GM13976 (cell line): ENCODE data around the gene EDN3.

ENCODE experiments used
- DNase-seq: peaks from one replicate; pipeline ENCODE4 v3.0.0; 2012; ENCODE audit warnings: low spot score
- in situ Hi-C: fragments of 300-500 bp; cut with MboI; formaldehyde crosslinking; loops from one replicate; pipeline ENCODE4 v1.12.0; 2022; ENCODE audit warnings: low sequenced_read_pairs, mixed read lengths, inconsistent platforms; ENCODE audit not compliant: unreplicated experiment
- TF ChIP-seq, protein P1 (sequence below): IDR thresholded peaks from 2 replicates; pipeline ENCODE4 v1.5.1; 2012; ENCODE audit warnings: borderline replicate concordance, mild to moderate bottlenecking; ENCODE audit not compliant: insufficient read depth; ENCODE audit errors: extremely low read depth, missing control alignments, control extremely low read depth

EDN3 gene

DNA sequence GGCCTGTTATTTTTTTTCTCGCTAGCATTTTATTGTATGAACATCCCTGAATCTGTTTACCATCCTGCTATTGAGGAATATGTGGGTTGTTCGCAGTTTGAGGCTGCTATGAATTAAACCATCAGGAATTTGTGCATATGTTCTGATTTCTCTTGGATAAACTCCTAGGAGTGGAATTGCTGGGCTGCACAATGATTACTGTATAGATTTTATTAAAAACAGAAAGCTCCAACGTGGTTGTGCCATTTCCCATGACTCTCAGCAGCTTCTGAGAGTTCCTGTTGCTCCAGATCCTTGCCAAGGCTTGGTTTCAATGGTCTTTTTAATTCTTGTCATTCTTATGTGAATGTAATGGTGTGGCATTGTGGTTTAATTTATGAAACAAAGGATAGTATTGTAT, 75.1 kb downstream of the EDN3 start:
- no peak for DNase-seq
- in situ Hi-C loops: no loop called here
- TF ChIP-seq, protein P1, sequence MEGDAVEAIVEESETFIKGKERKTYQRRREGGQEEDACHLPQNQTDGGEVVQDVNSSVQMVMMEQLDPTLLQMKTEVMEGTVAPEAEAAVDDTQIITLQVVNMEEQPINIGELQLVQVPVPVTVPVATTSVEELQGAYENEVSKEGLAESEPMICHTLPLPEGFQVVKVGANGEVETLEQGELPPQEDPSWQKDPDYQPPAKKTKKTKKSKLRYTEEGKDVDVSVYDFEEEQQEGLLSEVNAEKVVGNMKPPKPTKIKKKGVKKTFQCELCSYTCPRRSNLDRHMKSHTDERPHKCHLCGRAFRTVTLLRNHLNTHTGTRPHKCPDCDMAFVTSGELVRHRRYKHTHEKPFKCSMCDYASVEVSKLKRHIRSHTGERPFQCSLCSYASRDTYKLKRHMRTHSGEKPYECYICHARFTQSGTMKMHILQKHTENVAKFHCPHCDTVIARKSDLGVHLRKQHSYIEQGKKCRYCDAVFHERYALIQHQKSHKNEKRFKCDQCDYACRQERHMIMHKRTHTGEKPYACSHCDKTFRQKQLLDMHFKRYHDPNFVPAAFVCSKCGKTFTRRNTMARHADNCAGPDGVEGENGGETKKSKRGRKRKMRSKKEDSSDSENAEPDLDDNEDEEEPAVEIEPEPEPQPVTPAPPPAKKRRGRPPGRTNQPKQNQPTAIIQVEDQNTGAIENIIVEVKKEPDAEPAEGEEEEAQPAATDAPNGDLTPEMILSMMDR: no peak
